HEK293 (cell line): Measurements from ENCODE around the gene BIK.
A peak's percentile ranks its signal among the peaks of the same experiment; 100 is the strongest.

Source experiments
- HOXA7 ChIP-seq: sonication (generic); formaldehyde crosslinking; IDR thresholded peaks from 2 replicates; pipeline ENCODE4 v1.8.1; 2022; ENCODE audit warnings: missing genetic modification reagents, borderline replicate concordance
- TRIM28 ChIP-seq: IDR thresholded peaks from 2 replicates; pipeline ENCODE4 v1.6.1; 2011; ENCODE audit warnings: low read length, control low read depth, borderline replicate concordance
- ZBTB20 ChIP-seq: fragments of 450-650 bp; formaldehyde crosslinking; IDR thresholded peaks from 2 replicates; pipeline ENCODE4 v1.5.1; 2016; ENCODE audit warnings: missing biosample characterization, missing genetic modification characterization
- ZNF133 ChIP-seq: fragments of 450-650 bp; formaldehyde crosslinking; IDR thresholded peaks from 2 replicates; pipeline ENCODE4 v1.5.1; 2016; ENCODE audit warnings: missing biosample characterization, missing genetic modification characterization
- ZNF202 ChIP-seq: fragments of 450-650 bp; formaldehyde crosslinking; IDR thresholded peaks from 2 replicates; pipeline ENCODE4 v1.5.1; 2016; ENCODE audit warnings: missing biosample characterization, missing genetic modification characterization, borderline replicate concordance
- ZNF37A ChIP-seq: fragments of 450-650 bp; IDR thresholded peaks from 2 replicates; pipeline ENCODE4 v1.5.1; 2018; ENCODE audit warnings: missing biosample characterization, missing genetic modification characterization
- ZNF391 ChIP-seq: fragments of 450-650 bp; formaldehyde crosslinking; IDR thresholded peaks from 2 replicates; pipeline ENCODE4 v1.5.1; 2016; ENCODE audit warnings: low read depth, missing biosample characterization, missing genetic modification characterization, borderline replicate concordance
- ZNF416 ChIP-seq: fragments of 450-650 bp; formaldehyde crosslinking; IDR thresholded peaks from 2 replicates; pipeline ENCODE4 v1.5.1; 2016; ENCODE audit warnings: missing biosample characterization, missing genetic modification characterization
- ZNF433 ChIP-seq: fragments of 450-650 bp; formaldehyde crosslinking; IDR thresholded peaks from 2 replicates; pipeline ENCODE4 v1.5.1; 2016; ENCODE audit warnings: missing biosample characterization, missing genetic modification characterization, low read depth
- ZNF473 ChIP-seq: fragments of 450-650 bp; formaldehyde crosslinking; IDR thresholded peaks from 2 replicates; pipeline ENCODE4 v1.5.1; 2017; ENCODE audit warnings: missing biosample characterization, missing genetic modification characterization
- ZNF48 ChIP-seq: fragments of 450-650 bp; formaldehyde crosslinking; IDR thresholded peaks from 2 replicates; pipeline ENCODE4 v1.5.1; 2016; ENCODE audit warnings: missing biosample characterization, missing genetic modification characterization
- ZNF555 ChIP-seq: fragments of 450-650 bp; formaldehyde crosslinking; conservative IDR thresholded peaks from 2 replicates; pipeline ENCODE4 v1.5.1; 2017; ENCODE audit warnings: missing biosample characterization, mild to moderate bottlenecking, missing genetic modification characterization, inconsistent platforms
- ZNF585B ChIP-seq: fragments of 450-650 bp; formaldehyde crosslinking; IDR thresholded peaks from 2 replicates; pipeline ENCODE4 v1.5.1; 2016; ENCODE audit warnings: missing biosample characterization, missing genetic modification characterization
- ZNF610 ChIP-seq: fragments of 450-650 bp; formaldehyde crosslinking; IDR thresholded peaks from 2 replicates; pipeline ENCODE4 v1.5.1; 2016; ENCODE audit warnings: missing biosample characterization, missing genetic modification characterization, borderline replicate concordance
- ZNF621 ChIP-seq: fragments of 450-650 bp; formaldehyde crosslinking; IDR thresholded peaks from 2 replicates; pipeline ENCODE4 v1.5.1; 2017; ENCODE audit warnings: missing biosample characterization, missing genetic modification characterization
- ZNF629 ChIP-seq: fragments of 450-650 bp; formaldehyde crosslinking; IDR thresholded peaks from 2 replicates; pipeline ENCODE4 v1.5.1; 2017; ENCODE audit warnings: missing biosample characterization, missing genetic modification characterization
- ZNF670 ChIP-seq: fragments of 450-650 bp; formaldehyde crosslinking; IDR thresholded peaks from 2 replicates; pipeline ENCODE4 v1.5.1; 2016; ENCODE audit warnings: missing biosample characterization, missing genetic modification characterization, low read depth
- ZSCAN16 ChIP-seq: fragments of 450-650 bp; formaldehyde crosslinking; IDR thresholded peaks from 2 replicates; pipeline ENCODE4 v1.5.1; 2016; ENCODE audit warnings: missing biosample characterization, missing genetic modification characterization
- TF ChIP-seq, protein P1 (sequence below): fragments of 450-650 bp; formaldehyde crosslinking; IDR thresholded peaks from 2 replicates; pipeline ENCODE4 v1.5.1; 2016; ENCODE audit warnings: missing biosample characterization, missing genetic modification characterization, borderline replicate concordance
- TF ChIP-seq, protein P2 (sequence below): fragments of 450-650 bp; formaldehyde crosslinking; IDR thresholded peaks from 2 replicates; pipeline ENCODE4 v1.5.1; 2016; ENCODE audit warnings: missing biosample characterization, missing genetic modification characterization
- TF ChIP-seq, protein P3 (sequence below): fragments of 450-650 bp; formaldehyde crosslinking; IDR thresholded peaks from 2 replicates; pipeline ENCODE4 v1.5.0; 2017; ENCODE audit warnings: missing biosample characterization, missing genetic modification characterization, borderline replicate concordance
- TF ChIP-seq, protein P4 (sequence below): fragments of 450-650 bp; formaldehyde crosslinking; optimal IDR thresholded peaks from 2 replicates; pipeline ENCODE3; 2016; ENCODE audit warnings: missing biosample characterization, mild to moderate bottlenecking, missing genetic modification characterization
- TF ChIP-seq, protein P5 (sequence below): IDR thresholded peaks from 2 replicates; pipeline ENCODE4 v1.6.1; 2011; ENCODE audit warnings: mild to moderate bottlenecking, low read depth, low read length, borderline replicate concordance
- TF ChIP-seq, protein P6 (sequence below): fragments of 450-650 bp; formaldehyde crosslinking; IDR thresholded peaks from 2 replicates; pipeline ENCODE4 v1.5.1; 2016; ENCODE audit warnings: missing biosample characterization, missing genetic modification characterization

Gene BIK

DNA sequence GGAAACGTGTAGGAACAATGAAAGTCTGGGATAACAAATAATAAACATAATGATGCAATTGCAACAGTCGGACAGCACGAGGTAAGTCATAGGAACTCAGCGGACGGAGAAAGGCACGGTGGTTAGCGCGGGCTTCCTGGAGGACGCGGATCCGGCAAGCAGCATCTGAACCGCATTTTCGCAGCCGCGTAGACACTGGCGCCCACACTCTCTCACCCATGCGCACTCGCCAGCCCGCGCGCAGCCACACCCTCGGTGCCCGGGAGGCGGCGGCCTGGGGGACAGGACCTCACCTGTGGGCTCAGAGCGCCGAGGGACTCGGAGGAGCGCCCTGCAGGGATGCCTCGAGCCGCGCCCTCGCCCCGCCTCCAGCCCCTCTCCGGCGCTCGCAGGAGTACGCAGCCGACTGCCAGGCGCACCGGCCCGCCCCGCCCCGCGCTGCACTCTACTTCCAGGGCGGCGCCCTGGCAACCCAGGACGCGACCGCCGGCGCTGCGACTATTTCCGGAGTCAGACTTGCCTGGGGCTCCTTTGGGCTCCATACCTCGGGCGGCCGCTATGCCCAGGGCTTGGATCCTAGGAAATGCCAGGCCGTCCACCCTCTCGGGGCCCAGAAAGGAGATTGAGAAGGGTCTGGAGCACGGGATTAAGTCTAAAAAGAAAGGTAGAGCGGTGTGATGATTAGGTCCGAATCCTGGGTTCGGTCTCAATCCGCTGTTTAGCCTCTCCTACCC is 21.4 kb upstream of the BIK start, which contains the start of gene TTLL1 (continued):
- no peak for TF ChIP-seq ZNF433 (tag by site-specific recombination)
- TF ChIP-seq, protein P1, sequence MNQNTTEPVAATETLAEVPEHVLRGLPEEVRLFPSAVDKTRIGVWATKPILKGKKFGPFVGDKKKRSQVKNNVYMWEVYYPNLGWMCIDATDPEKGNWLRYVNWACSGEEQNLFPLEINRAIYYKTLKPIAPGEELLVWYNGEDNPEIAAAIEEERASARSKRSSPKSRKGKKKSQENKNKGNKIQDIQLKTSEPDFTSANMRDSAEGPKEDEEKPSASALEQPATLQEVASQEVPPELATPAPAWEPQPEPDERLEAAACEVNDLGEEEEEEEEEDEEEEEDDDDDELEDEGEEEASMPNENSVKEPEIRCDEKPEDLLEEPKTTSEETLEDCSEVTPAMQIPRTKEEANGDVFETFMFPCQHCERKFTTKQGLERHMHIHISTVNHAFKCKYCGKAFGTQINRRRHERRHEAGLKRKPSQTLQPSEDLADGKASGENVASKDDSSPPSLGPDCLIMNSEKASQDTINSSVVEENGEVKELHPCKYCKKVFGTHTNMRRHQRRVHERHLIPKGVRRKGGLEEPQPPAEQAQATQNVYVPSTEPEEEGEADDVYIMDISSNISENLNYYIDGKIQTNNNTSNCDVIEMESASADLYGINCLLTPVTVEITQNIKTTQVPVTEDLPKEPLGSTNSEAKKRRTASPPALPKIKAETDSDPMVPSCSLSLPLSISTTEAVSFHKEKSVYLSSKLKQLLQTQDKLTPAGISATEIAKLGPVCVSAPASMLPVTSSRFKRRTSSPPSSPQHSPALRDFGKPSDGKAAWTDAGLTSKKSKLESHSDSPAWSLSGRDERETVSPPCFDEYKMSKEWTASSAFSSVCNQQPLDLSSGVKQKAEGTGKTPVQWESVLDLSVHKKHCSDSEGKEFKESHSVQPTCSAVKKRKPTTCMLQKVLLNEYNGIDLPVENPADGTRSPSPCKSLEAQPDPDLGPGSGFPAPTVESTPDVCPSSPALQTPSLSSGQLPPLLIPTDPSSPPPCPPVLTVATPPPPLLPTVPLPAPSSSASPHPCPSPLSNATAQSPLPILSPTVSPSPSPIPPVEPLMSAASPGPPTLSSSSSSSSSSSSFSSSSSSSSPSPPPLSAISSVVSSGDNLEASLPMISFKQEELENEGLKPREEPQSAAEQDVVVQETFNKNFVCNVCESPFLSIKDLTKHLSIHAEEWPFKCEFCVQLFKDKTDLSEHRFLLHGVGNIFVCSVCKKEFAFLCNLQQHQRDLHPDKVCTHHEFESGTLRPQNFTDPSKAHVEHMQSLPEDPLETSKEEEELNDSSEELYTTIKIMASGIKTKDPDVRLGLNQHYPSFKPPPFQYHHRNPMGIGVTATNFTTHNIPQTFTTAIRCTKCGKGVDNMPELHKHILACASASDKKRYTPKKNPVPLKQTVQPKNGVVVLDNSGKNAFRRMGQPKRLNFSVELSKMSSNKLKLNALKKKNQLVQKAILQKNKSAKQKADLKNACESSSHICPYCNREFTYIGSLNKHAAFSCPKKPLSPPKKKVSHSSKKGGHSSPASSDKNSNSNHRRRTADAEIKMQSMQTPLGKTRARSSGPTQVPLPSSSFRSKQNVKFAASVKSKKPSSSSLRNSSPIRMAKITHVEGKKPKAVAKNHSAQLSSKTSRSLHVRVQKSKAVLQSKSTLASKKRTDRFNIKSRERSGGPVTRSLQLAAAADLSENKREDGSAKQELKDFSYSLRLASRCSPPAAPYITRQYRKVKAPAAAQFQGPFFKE (tag by site-specific recombination): no peak
- TF ChIP-seq ZNF416 (tag by site-specific recombination): no peak
- TF ChIP-seq ZNF610 (tag by site-specific recombination): peak; percentile 96; the same call in 1 of the 2 replicates
- TF ChIP-seq TRIM28: peak; percentile 95
- no peak for TF ChIP-seq ZNF473 (tag by site-specific recombination)
- peak; percentile 53; the same call in 1 of the 2 replicates for TF ChIP-seq ZNF629 (tag by site-specific recombination)
- TF ChIP-seq ZNF37A (tag by site-specific recombination): no peak
- TF ChIP-seq ZNF391 (tag by site-specific recombination): no peak
- TF ChIP-seq, protein P2, sequence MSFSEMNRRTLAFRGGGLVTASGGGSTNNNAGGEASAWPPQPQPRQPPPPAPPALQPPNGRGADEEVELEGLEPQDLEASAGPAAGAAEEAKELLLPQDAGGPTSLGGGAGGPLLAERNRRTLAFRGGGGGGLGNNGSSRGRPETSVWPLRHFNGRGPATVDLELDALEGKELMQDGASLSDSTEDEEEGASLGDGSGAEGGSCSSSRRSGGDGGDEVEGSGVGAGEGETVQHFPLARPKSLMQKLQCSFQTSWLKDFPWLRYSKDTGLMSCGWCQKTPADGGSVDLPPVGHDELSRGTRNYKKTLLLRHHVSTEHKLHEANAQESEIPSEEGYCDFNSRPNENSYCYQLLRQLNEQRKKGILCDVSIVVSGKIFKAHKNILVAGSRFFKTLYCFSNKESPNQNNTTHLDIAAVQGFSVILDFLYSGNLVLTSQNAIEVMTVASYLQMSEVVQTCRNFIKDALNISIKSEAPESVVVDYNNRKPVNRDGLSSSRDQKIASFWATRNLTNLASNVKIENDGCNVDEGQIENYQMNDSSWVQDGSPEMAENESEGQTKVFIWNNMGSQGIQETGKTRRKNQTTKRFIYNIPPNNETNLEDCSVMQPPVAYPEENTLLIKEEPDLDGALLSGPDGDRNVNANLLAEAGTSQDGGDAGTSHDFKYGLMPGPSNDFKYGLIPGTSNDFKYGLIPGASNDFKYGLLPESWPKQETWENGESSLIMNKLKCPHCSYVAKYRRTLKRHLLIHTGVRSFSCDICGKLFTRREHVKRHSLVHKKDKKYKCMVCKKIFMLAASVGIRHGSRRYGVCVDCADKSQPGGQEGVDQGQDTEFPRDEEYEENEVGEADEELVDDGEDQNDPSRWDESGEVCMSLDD (tag by site-specific recombination): peak; percentile 60; the same call in 1 of the 2 replicates
- TF ChIP-seq ZSCAN16 (tag by site-specific recombination): peak; percentile 66; the same call in 1 of the 2 replicates
- TF ChIP-seq ZNF48 (tag by site-specific recombination): no peak
- no peak for TF ChIP-seq ZNF133 (tag by site-specific recombination)
- TF ChIP-seq, protein P3, sequence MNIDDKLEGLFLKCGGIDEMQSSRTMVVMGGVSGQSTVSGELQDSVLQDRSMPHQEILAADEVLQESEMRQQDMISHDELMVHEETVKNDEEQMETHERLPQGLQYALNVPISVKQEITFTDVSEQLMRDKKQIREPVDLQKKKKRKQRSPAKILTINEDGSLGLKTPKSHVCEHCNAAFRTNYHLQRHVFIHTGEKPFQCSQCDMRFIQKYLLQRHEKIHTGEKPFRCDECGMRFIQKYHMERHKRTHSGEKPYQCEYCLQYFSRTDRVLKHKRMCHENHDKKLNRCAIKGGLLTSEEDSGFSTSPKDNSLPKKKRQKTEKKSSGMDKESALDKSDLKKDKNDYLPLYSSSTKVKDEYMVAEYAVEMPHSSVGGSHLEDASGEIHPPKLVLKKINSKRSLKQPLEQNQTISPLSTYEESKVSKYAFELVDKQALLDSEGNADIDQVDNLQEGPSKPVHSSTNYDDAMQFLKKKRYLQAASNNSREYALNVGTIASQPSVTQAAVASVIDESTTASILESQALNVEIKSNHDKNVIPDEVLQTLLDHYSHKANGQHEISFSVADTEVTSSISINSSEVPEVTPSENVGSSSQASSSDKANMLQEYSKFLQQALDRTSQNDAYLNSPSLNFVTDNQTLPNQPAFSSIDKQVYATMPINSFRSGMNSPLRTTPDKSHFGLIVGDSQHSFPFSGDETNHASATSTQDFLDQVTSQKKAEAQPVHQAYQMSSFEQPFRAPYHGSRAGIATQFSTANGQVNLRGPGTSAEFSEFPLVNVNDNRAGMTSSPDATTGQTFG (tag by site-specific recombination): no peak
- TF ChIP-seq ZNF670 (tag by site-specific recombination): no peak
- TF ChIP-seq, protein P4, sequence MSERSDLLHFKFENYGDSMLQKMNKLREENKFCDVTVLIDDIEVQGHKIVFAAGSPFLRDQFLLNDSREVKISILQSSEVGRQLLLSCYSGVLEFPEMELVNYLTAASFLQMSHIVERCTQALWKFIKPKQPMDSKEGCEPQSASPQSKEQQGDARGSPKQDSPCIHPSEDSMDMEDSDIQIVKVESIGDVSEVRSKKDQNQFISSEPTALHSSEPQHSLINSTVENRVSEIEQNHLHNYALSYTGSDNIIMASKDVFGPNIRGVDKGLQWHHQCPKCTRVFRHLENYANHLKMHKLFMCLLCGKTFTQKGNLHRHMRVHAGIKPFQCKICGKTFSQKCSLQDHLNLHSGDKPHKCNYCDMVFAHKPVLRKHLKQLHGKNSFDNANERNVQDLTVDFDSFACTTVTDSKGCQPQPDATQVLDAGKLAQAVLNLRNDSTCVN (tag by site-specific recombination): peak; percentile 82
- TF ChIP-seq, protein P5, sequence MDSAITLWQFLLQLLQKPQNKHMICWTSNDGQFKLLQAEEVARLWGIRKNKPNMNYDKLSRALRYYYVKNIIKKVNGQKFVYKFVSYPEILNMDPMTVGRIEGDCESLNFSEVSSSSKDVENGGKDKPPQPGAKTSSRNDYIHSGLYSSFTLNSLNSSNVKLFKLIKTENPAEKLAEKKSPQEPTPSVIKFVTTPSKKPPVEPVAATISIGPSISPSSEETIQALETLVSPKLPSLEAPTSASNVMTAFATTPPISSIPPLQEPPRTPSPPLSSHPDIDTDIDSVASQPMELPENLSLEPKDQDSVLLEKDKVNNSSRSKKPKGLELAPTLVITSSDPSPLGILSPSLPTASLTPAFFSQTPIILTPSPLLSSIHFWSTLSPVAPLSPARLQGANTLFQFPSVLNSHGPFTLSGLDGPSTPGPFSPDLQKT: no peak
- TF ChIP-seq HOXA7: no peak
- TF ChIP-seq ZNF621 (tag by site-specific recombination): no peak
- no peak for TF ChIP-seq ZNF202 (tag by site-specific recombination)
- TF ChIP-seq, protein P6, sequence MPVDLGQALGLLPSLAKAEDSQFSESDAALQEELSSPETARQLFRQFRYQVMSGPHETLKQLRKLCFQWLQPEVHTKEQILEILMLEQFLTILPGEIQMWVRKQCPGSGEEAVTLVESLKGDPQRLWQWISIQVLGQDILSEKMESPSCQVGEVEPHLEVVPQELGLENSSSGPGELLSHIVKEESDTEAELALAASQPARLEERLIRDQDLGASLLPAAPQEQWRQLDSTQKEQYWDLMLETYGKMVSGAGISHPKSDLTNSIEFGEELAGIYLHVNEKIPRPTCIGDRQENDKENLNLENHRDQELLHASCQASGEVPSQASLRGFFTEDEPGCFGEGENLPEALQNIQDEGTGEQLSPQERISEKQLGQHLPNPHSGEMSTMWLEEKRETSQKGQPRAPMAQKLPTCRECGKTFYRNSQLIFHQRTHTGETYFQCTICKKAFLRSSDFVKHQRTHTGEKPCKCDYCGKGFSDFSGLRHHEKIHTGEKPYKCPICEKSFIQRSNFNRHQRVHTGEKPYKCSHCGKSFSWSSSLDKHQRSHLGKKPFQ (tag by site-specific recombination): no peak
- no peak for TF ChIP-seq ZNF555 (tag by site-specific recombination)
- peak; percentile 52; the same call in 1 of the 2 replicates for TF ChIP-seq ZBTB20 (tag by site-specific recombination)
- no peak for TF ChIP-seq ZNF585B (tag by site-specific recombination)
